Colonic mucosa (tissue), 4 donors: ENCODE results near the gene DNM1. TPM values are rescaled to one million over a fixed set of nuclear protein-coding genes. Genes with fewer than 3 reads are reported as not detected.

Source experiments
- DNase-seq: peaks from one replicate; pipeline ENCODE4 v3.0.0-alpha.2; 2020
- H3K27ac ChIP-seq: fragments of 200-600 bp; one replicate; pipeline ENCODE4 v1.8.0; 2021
- H3K27me3 ChIP-seq: fragments of 200-600 bp; one replicate; pipeline ENCODE4 v1.8.0; 2021
- H3K36me3 ChIP-seq: fragments of 200-600 bp; one replicate; pipeline ENCODE4 v1.8.0; 2021
- H3K4me1 ChIP-seq: fragments of 200-600 bp; one replicate; pipeline ENCODE4 v1.8.0; 2021; ENCODE audit warnings: mild to moderate bottlenecking
- H3K4me3 ChIP-seq: fragments of 200-600 bp; one replicate; pipeline ENCODE4 v1.8.0; 2021
- H3K9ac ChIP-seq, 2 donors: one replicate each; pipeline ENCODE4 v1.7.0; 2013; ENCODE audit warnings: control low read depth in 2 of 2, low read depth in 2 of 2, low read length in 2 of 2
- H3K9me3 ChIP-seq: fragments of 200-600 bp; one replicate; pipeline ENCODE4 v1.8.0; 2021
- CTCF ChIP-seq: fragments of 200-600 bp; IDR thresholded peaks from one replicate; pipeline ENCODE4 v1.8.0; 2022; ENCODE audit warnings: antibody characterized with exemption, mild to moderate bottlenecking
- intact Hi-C: fragments of 100-400 bp; cut with DNase I; formaldehyde crosslinking; loops from one replicate; pipeline ENCODE4 v1.14.1; 2022
- total RNA-seq, 2 donors: library from RNA; stranded (reverse); fragmentation: NEBNext Ultra II Directional in 1 of 2; extraction: Animal tissue kit (Norgen Biotek cat#: 25700) in 1 of 2; gene quantifications; one replicate each; pipeline ENCODE4 v1.2.1, GENCODE V29; 2021
- donor health status: healthy.
- donor health status: DM: no; HTN: no; CAD: no.
- donor health status: DM: no; HTN: no; CAD: no.

Gene DNM1
- total RNA-seq, 2 donors from 2014 or later: 2.5 to 6.8 TPM

DNA sequence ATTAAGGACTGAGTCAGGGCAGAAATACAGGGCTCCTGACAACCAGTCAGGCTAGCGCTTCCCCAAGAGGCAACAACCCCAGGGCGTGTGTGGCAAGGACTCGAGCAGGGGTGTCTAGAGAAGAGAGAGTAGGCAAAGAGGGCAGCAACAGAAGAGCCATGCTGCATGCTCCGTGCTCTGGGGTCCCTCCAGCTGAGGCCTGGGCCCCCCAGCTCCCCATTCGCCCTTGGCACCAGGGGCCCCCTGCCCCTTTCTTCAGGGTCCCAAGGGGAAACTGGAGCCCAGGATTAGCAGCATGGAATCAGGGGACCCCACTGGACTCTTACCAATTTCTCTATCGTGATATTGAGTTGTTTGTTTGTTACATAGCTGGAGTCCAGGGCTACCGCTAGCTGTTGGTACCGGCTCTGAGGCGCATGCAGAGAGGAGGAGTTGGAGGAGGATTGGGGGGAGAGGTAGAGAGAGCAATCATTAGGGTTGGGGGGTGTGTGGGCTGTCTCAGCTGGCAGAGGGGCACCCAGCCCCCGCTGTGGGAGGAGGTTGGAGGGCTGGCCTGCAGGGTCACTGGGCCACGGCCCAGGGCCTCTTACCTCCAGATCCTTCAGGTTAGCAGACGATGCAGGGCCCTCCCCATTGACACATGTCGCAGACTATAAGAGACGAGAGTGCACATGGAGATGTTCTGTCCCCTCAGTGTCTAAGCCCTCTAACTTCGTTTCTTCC lies 63.9 kb downstream of the DNM1 start:
- intact Hi-C loops: no loop called here
- H3K4me3 ChIP-seq: no peak overlapping the region
- no peak overlapping the region for H3K27ac ChIP-seq
- no peak overlapping the region for H3K9ac ChIP-seq
- no peaks in the 10 kb centered on the region for H3K9me3 ChIP-seq
- H3K27me3 ChIP-seq: no peaks in the 10 kb centered on the region
- peaks cover 4% of the 10 kb centered on the region for H3K36me3 ChIP-seq
- H3K4me1 ChIP-seq: no peaks in the 10 kb centered on the region
- no peak for DNase-seq
- TF ChIP-seq CTCF: no peak

- intact Hi-C loops: no loop called here
- TF ChIP-seq CTCF: no peak
- no peak overlapping the region for H3K4me3 ChIP-seq
- H3K36me3 ChIP-seq: peaks cover 9% of the 10 kb centered on the region
- H3K4me1 ChIP-seq: no peaks in the 10 kb centered on the region
- H3K9me3 ChIP-seq: no peaks in the 10 kb centered on the region
- no peak for DNase-seq
- no peak overlapping the region for H3K27ac ChIP-seq
- no peaks in the 10 kb centered on the region for H3K27me3 ChIP-seq
- no peak overlapping the region for H3K9ac ChIP-seq
These were observed 67.9 kb downstream of the DNM1 start for GRCh38 chr9:128271112-128271511.

DNA sequence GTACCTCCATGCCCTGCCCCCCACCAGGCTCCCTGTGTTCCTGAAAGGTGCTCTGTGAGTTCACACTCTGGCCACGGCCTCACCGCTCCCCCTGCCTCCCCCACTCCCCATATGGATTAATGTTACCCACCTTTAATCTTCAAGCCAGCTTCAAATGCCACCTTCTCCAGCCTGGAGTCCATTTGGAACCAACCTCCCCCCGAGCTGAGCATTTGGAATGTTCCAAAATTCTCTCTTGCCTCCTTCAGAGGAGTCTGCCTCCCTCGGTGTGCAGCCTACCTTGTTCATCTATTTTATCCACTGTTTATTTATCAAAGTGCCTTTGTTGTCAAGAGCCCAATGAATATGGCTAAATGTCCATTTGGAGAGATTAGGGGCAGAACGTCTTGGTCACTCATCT lies 68.3 kb downstream of the DNM1 start:
- H3K9ac ChIP-seq: no peak overlapping the region
- H3K27ac ChIP-seq: no peak overlapping the region
- peaks cover 9% of the 10 kb centered on the region for H3K36me3 ChIP-seq
- H3K27me3 ChIP-seq: no peaks in the 10 kb centered on the region
- no peak for DNase-seq
- TF ChIP-seq CTCF: no peak
- H3K9me3 ChIP-seq: no peaks in the 10 kb centered on the region
- no peaks in the 10 kb centered on the region for H3K4me1 ChIP-seq
- no peak overlapping the region for H3K4me3 ChIP-seq
- intact Hi-C loops: no loop called here

DNA sequence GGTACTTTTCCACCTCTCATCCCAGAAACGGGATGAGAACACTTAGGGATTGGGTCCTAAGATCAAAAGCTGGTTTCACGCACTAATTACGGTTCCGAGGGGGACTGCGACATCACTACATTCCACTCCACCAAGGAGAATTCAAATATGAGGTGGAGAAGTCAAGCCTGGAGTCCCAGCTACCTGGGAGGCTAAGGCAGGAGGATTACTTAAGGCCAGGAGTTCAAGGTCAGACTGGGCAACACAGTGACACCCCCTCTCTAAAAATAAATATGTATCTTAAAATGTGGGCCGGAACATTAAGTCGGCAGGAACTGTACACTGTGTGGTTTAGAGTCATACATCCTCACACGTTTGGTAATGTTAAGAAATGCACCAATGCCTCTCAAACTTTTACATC lies 71.1 kb downstream of the DNM1 start:
- no peaks in the 10 kb centered on the region for H3K9me3 ChIP-seq
- H3K9ac ChIP-seq: no peak overlapping the region
- no peak overlapping the region for H3K4me3 ChIP-seq
- peaks cover 7% of the 10 kb centered on the region for H3K4me1 ChIP-seq
- no peak for TF ChIP-seq CTCF
- intact Hi-C loops: no loop called here
- no peaks in the 10 kb centered on the region for H3K27me3 ChIP-seq
- peaks cover 9% of the 10 kb centered on the region for H3K36me3 ChIP-seq
- H3K27ac ChIP-seq: no peak overlapping the region
- DNase-seq: no peak

DNA sequence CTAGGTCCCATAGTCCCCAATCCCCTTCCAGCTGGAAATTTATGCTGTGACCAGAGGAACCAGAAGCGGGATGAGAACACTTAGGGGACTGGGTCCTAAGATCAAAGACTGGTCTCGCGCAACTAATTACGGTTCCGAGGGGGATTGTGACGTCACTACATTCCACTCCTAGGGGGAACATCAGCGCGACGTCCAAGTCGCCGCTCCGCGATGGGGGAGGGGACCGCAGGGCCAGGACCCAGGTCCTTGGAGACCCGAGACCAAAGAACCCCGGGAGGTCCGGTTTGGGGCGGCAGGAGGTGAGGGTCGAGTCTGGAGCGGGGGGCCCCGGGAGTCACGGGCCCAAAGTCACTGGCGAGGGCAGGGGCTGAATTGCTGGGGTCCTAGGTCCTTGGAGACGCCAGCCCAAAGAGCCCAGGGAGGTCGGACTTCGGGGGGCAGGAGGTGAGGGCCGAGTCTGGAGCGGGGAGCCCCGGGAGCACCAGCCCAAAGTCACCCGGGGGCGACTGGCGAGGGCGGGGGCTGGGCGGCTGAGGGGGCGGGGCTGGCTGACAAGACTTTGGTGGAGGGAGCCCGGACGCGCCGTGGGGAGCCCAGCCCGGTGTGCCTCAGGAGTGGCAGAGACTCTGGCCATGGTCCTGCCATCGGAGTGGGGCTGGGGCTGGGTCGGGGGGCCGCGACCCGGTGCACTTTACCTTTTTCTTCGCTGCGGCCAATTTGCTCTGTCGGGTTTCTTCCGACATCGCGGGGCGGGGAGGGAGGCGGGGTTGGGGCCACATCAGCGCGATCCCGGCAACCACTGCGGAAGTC lies 72.2 kb downstream of the DNM1 start, which contains the start of gene GOLGA2:
Gene GOLGA2, minus strand, starts transcription at position 810 of the 810 bp plus-strand sequence. Its CDS starts 31 bp downstream, at position 779.
- no peaks in the 10 kb centered on the region for H3K9me3 ChIP-seq
- peak within 1 kb of the TSS; percentile 69 for H3K27ac ChIP-seq
- intact Hi-C loops: no loop called here
- no peak for TF ChIP-seq CTCF
- H3K27me3 ChIP-seq: no peaks in the 10 kb centered on the region
- DNase-seq: peak; percentile 41
- peaks cover 7% of the 10 kb centered on the region for H3K4me1 ChIP-seq
- peaks cover 9% of the 10 kb centered on the region for H3K36me3 ChIP-seq
- peak within 1 kb of the TSS; percentile 58 for H3K4me3 ChIP-seq
- H3K9ac ChIP-seq: peak within 1 kb of the TSS; percentile 94 to 98
